ENCODE measurements around the gene MYH10.

- TF ChIP-seq EZH2 (IDR thresholded peaks at IDR 0.05; ENCODE audit: borderline replicate concordance, low read length): no peak
- TF ChIP-seq CTCF (IDR thresholded peaks at IDR 0.05; ENCODE audit: low read length): no peak
Observed at GRCh38 chr17:8639709-8640108, 9.2 kb upstream of the MYH10 start.

Measured in OCI-LY1 (cell line).